EH (cell line): ENCODE results near the gene TLE6.
"Not testable (repeated sequence)": the region's sequence is repeated elsewhere in the genome, so short reads cannot be mapped to it uniquely, and the experiment has no call there.

ENCODE experiments used
- DNase-seq: peaks from one replicate; pipeline ENCODE4 v3.0.0-alpha.2; 2015; ENCODE audit warnings: low read depth

TLE6 gene

GRCh38 chr19:3004522-3004921 is 27.2 kb downstream of the TLE6 start:
- no peak for DNase-seq

- no peak for DNase-seq
Measured at GRCh38 chr19:3005345-3005744, 28.0 kb downstream of the TLE6 start.

GRCh38 chr19:3006075-3006767 is 28.9 kb downstream of the TLE6 start:
- no peak for DNase-seq

GRCh38 chr19:3007975-3008374 is 30.6 kb downstream of the TLE6 start:
- no peak for DNase-seq

GRCh38 chr19:3008994-3009393 is 31.6 kb downstream of the TLE6 start:
- DNase-seq = no peak

GRCh38 chr19:3010871-3011270 is 33.5 kb downstream of the TLE6 start:
- no peak for DNase-seq

GRCh38 chr19:3012059-3012458 is 34.7 kb downstream of the TLE6 start:
- not testable (repeated sequence) for DNase-seq

GRCh38 chr19:3012621-3013262 is 35.4 kb downstream of the TLE6 start:
- DNase-seq = no peak

- no peak for DNase-seq
Measured at GRCh38 chr19:3013263-3013725, 35.9 kb downstream of the TLE6 start.

- no peak for DNase-seq
Measured at GRCh38 chr19:3014135-3014534, 36.8 kb downstream of the TLE6 start.

GRCh38 chr19:3015126-3016057 is 38.0 kb downstream of the TLE6 start:
- no peak for DNase-seq

GRCh38 chr19:3017923-3018322 is 40.6 kb downstream of the TLE6 start:
- no peak for DNase-seq

GRCh38 chr19:3019211-3019854 is 42.0 kb downstream of the TLE6 start:
- no peak for DNase-seq

- DNase-seq = no peak
Measured at GRCh38 chr19:3020321-3020960, 43.1 kb downstream of the TLE6 start.

- no peak for DNase-seq
Measured at GRCh38 chr19:3024509-3024869, 47.1 kb downstream of the TLE6 start.

- DNase-seq = no peak
Measured at GRCh38 chr19:3024870-3025548, 47.6 kb downstream of the TLE6 start.

- DNase-seq = no peak
Measured at GRCh38 chr19:3025549-3025886, 48.2 kb downstream of the TLE6 start.

- DNase-seq = no peak
Measured at GRCh38 chr19:3026768-3027167, 49.4 kb downstream of the TLE6 start.

GRCh38 chr19:3027292-3027691 is 49.9 kb downstream of the TLE6 start:
- DNase-seq = no peak

GRCh38 chr19:3027981-3028304 is 50.6 kb downstream of the TLE6 start:
- DNase-seq = no peak

GRCh38 chr19:3028305-3029064 is 51.1 kb downstream of the TLE6 start:
- no peak for DNase-seq
